Middle frontal gyrus (tissue), 1 donor: ENCODE results near the gene WSCD1.

Source experiments
- DNase-seq: peaks from one replicate; pipeline ENCODE4 v3.0.0-alpha.2; 2015; ENCODE audit warnings: low spot score; ENCODE audit errors: extremely low spot score

The WSCD1 gene

GRCh38 chr17:6069539-6070429 is at the start of gene WSCD1:
TSS of gene WSCD1 (plus strand) at chr17:6070379. CDS start at chr17:6080659, 10,280 bp downstream.
- no peak for DNase-seq

GRCh38 chr17:6021011-6021400 is 49.2 kb upstream of the WSCD1 start:
- DNase-seq = no peak

- DNase-seq = no peak
Measured at GRCh38 chr17:6021627-6022026, 48.6 kb upstream of the WSCD1 start.

GRCh38 chr17:6023036-6023831 is 46.9 kb upstream of the WSCD1 start:
- no peak for DNase-seq

GRCh38 chr17:6024576-6024975 is 45.6 kb upstream of the WSCD1 start:
- no peak for DNase-seq

DNA sequence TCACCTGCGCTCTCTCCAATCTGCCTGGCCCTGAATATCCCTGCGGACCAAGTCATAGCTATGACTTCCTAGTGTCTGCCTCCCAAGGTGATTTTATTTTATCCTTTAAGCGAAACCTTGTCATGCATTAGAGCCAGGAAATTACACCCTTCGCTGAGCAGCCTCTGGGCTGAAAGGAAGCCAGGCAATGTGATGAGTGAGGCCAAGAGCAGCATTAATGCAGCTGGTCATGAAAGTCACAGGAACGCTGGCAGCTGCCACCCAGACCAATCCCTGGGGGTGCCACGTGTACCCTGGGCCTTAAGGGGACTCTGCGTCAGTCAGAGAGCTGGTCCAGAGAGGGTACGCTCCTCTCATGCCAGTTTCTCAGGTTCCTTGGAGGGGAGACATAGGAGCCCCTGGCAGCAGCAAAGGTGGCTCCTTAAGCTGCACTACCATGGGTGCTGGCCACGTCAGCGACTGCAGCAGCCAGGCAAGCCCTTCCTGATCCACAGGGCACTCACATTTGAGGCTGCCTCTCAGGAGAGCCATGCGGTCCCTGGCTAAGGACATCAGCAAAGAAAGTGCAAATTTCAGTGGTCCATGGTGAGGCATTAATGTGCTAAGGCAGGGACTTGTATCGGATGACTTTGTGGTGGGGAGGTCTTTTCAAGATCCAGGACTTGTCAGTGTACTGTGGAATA is 42.7 kb upstream of the WSCD1 start:
- DNase-seq = no peak

GRCh38 chr17:6028294-6028693 is 41.9 kb upstream of the WSCD1 start:
- DNase-seq = no peak

- no peak for DNase-seq
Measured at GRCh38 chr17:6035801-6036394, 34.3 kb upstream of the WSCD1 start.

GRCh38 chr17:6040504-6040903 is 29.7 kb upstream of the WSCD1 start:
- no peak for DNase-seq

- DNase-seq = no peak
Measured at GRCh38 chr17:6041246-6041645, 28.9 kb upstream of the WSCD1 start.

GRCh38 chr17:6043405-6043804 is 26.8 kb upstream of the WSCD1 start:
- no peak for DNase-seq

GRCh38 chr17:6044261-6044660 is 25.9 kb upstream of the WSCD1 start:
- DNase-seq = no peak

GRCh38 chr17:6045621-6046357 is 24.4 kb upstream of the WSCD1 start:
- DNase-seq = no peak

DNA sequence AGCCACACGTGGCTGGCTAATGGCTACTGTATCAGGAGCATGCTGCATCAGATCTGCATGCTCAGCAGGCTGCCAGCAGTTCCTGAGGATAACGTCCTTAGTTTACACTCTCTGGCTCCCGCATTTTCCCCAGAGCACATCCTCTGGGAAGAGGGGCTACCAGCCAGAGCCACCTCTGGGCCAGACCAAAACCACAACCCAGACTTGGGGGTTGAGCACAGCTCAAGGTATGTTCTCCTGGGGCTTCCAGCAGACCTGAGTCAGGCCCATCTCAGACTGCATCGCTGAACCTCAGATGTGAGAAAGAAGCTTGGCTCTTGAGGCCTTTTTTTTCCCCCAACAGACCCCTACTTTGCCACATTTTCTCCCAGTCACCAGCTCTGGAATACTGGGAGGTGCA is 23.7 kb upstream of the WSCD1 start:
- DNase-seq = no peak

- DNase-seq = no peak
Measured at GRCh38 chr17:6046931-6047330, 23.2 kb upstream of the WSCD1 start.

DNA sequence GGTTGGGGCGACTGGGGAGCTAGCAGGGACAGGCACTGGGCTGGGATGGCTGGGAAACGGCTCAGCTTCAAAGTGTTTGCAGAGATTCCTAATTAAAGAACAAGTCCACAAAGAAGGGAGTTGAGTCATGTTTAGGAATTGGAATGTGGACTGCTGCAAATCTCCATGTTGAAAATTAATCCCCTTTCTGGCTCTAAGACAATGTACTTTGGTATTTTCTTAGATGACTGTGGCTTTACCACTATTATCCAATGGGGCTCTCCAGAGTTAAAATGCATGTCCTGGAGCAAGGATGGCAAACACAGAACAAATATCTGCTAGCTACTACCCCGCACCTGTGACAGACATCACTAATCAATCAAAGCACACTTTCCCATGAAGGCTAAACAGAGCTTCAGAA is 22.2 kb upstream of the WSCD1 start:
- no peak for DNase-seq

DNA sequence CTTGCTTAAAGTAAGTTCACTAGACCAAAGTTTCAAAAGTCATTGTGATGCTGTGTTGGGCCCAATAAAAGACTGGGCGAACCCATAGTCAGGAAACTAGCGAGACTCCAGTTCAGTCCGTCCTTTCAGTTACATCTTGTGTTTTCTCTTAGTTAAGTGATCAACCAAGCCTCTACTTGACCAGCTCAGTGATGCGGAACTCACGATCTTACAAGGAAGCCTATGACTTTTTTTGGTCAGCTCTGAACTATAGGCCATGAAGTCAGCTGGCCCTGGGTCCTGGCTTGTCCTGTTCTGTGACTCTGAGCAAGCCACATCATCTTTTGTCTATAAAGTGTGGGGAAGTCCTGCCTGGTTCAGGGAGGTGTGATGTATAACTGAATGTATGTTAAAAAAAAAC is 21.7 kb upstream of the WSCD1 start:
- no peak for DNase-seq

GRCh38 chr17:6052926-6053325 is 17.3 kb upstream of the WSCD1 start:
- DNase-seq = no peak

GRCh38 chr17:6054372-6054771 is 15.8 kb upstream of the WSCD1 start:
- DNase-seq = no peak

DNA sequence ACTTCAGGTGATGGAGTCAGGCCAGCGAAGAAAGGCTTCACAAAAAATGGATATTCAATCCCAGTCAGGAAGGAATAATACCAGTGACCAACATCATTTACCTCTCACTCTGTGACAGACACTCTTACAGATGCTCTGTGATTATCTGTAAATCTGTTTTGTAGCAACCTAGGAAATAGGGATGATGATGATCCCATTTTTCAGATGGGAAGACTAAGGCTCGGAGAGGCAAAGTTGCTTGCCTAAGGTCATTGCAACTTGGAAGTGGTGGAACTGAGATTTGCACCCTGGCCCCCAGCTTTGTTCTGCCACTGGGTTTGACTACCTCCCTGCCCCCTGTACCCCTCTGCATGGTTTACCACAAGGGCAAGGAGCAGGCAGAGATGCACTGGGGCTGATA is 14.1 kb upstream of the WSCD1 start:
- no peak for DNase-seq

DNA sequence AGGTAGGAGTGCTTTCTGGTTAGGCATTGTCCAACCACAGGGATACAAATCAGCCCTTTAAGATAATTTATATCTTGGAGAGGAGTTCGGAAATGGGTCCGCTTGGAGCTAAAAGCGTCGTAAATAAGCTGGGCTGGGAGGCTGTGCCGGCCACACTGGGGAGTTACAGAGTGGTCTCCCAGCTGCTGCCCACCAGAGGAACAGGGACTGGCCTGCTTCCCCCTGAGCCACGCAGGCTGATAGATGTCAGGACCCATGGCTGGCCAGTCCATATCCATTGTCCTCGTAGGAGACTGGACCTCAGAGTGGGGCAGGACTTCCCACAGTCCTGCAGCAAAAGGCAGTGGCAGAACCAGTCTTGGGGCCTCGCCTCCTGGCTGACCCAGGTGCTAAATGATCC is 12.6 kb upstream of the WSCD1 start:
- DNase-seq = no peak
